Aorta (tissue), 4 donors: Measurements from ENCODE around the gene ERLEC1. TPM values are rescaled to one million over a fixed set of nuclear protein-coding genes. Genes with fewer than 3 reads are reported as not detected.

Experiments
- microRNA-seq, 2 donors: library from miRNA; unstranded; fragments of <30 nt; microRNA quantifications; one replicate each; pipeline ENCODE4 v1.2.0, GENCODE V29; 2020
- polyA plus RNA-seq, 2 donors: library from polyadenylated mRNA; stranded (reverse); fragments of 200-250 nt; gene quantifications; one replicate each; pipeline ENCODE4 v1.2.3, GENCODE V29; 2013
- total RNA-seq, 2 donors: library from RNA; stranded (reverse); fragmentation: NEBNext Ultra II Directional; extraction: Animal tissue kit (Norgen Biotek cat#: 25700); gene quantifications; one replicate each; pipeline ENCODE4 v1.2.1, GENCODE V29; 2021
- donor health status: healthy with polysubstance abuse.
- donor health status: Bipolar disorder and iron deficiency.
- donor health status: DM: no; HTN: no; CAD: no.
- donor health status: DM: yes; HTN: yes; CAD: no.

Gene ERLEC1
- total and polyA plus RNA-seq, 4 donors = 54.3 to 66.8 (median 56.6) TPM

Small RNAs within 50 kb of the gene (microRNA-seq; reads per million reads assigned to microRNA genes)
- gene MIR3682 = 0 to 0.60 reads per million in 2 donors

Other genes with a start within 250 kb of the ERLEC1 start
- gene CHAC2, start 19.2 kb upstream of the ERLEC1 start, total RNA-seq = 1 to 10 TPM in 1 of 2 donors, under 1 TPM in 1; 0.75 to 1.3 TPM
- gene CHAC2, start 19.2 kb upstream of the ERLEC1 start, polyA plus RNA-seq = 1 to 10 TPM in 1 of 2 donors, under 1 TPM in 1; 0.61 to 5.5 TPM
- gene ASB3, start 91 bp upstream of the ERLEC1 start, total RNA-seq = 10 to 100 TPM; 14.4 to 26.7 TPM
- 10 to 100 TPM in 1 of 2 donors, 1 to 10 TPM in 1; 3.6 to 11.3 TPM for gene ASB3, start 91 bp upstream of the ERLEC1 start, polyA plus RNA-seq
- gene GPR75, start 72.9 kb downstream of the ERLEC1 start, total RNA-seq = 1 to 10 TPM; 3.1 to 4.3 TPM
- gene GPR75, start 72.9 kb downstream of the ERLEC1 start, polyA plus RNA-seq = under 1 TPM in 1 of 2 donors, not detected in 1; 0.90 TPM
- 10 to 100 TPM; 50.6 to 51.8 TPM for gene PSME4, start 183.9 kb downstream of the ERLEC1 start, total RNA-seq
- gene PSME4, start 183.9 kb downstream of the ERLEC1 start, polyA plus RNA-seq = 10 to 100 TPM; 10.5 to 23.1 TPM